Measurements from ENCODE around the gene STX16. TPM values are rescaled to one million over a fixed set of nuclear protein-coding genes. Genes with fewer than 3 reads are reported as not detected.

Gene STX16
- total RNA-seq, 1 experiment from 2014 or later: 97.0 TPM

GRCh38 chr20:58703765-58704371, 52.8 kb downstream of the STX16 start:
- ChIA-PET POLR2A (no interaction called here), CTCF (interaction anchor here (0.6 kb wide), 2 partner anchors 81 to 519 kb away, joined by 3 read pairs; no protein-coding TSS in a partner anchor)
- Histone ChIP-seq H3K27me3 (replicated peaks; ENCODE audit: control insufficient read depth, insufficient read depth, low read length) (no peaks in the 10 kb centered on the region), H3K4me3 (ENCODE audit: low read depth, low read length) (no peak overlapping the region), H3K36me3 (ENCODE audit: control insufficient read depth, insufficient read depth, low read length) (no peaks in the 10 kb centered on the region), H3K4me1 (no peaks in the 10 kb centered on the region), H3K9me3 (no peaks in the 10 kb centered on the region)
- Mint-ChIP-seq H3K36me3 (ENCODE audit: insufficient read depth, unreplicated experiment) (peaks cover 10% of the 10 kb centered on the region), H3K4me3 (ENCODE audit: unreplicated experiment) (no peak overlapping the region), H3K27me3 (ENCODE audit: insufficient read depth, unreplicated experiment) (no peaks in the 10 kb centered on the region), H3K27ac (ENCODE audit: unreplicated experiment) (no peak overlapping the region), H3K9me3 (ENCODE audit: unreplicated experiment) (no peaks in the 10 kb centered on the region), H3K4me1 (ENCODE audit: low read depth, unreplicated experiment) (no peaks in the 10 kb centered on the region)
- no peak for TF ChIP-seq CTCF (IDR thresholded peaks at IDR 0.05; ENCODE audit: insufficient read depth in 1 of 2, low read depth in 1 of 2, low read length in 1 of 2, severe bottlenecking in 1 of 2, unreplicated experiment in 1 of 2)
- no peak for DNase-seq
- intact Hi-C loops (cut with micrococcal nuclease; ENCODE audit: unreplicated experiment): no loop called here
- no TSS peak for BruUV-seq (replicated peaks)

- Histone ChIP-seq H3K36me3 (ENCODE audit: control insufficient read depth, insufficient read depth, low read length) (no peaks in the 10 kb centered on the region), H3K4me3 (ENCODE audit: low read depth, low read length) (no peak overlapping the region), H3K4me1 (no peaks in the 10 kb centered on the region), H3K27me3 (replicated peaks; ENCODE audit: control insufficient read depth, insufficient read depth, low read length) (no peaks in the 10 kb centered on the region), H3K9me3 (no peaks in the 10 kb centered on the region)
- CTCF ChIA-PET: interaction anchor here (0.5 kb wide), 1 partner anchor 53 kb away, joined by 4 read pairs; no protein-coding TSS in a partner anchor
- no peak overlapping the region for H3K4me3 Mint-ChIP-seq (ENCODE audit: unreplicated experiment)
- TF ChIP-seq CTCF (IDR thresholded peaks at IDR 0.05; ENCODE audit: insufficient read depth in 1 of 2, low read depth in 1 of 2, low read length in 1 of 2, severe bottlenecking in 1 of 2, unreplicated experiment in 1 of 2): no peak
- intact Hi-C loops (cut with micrococcal nuclease; ENCODE audit: unreplicated experiment): no loop called here
- H3K9me3 Mint-ChIP-seq (ENCODE audit: unreplicated experiment): no peaks in the 10 kb centered on the region
- peaks cover 10% of the 10 kb centered on the region for H3K36me3 Mint-ChIP-seq (ENCODE audit: insufficient read depth, unreplicated experiment)
- no peak for DNase-seq
- H3K27ac Mint-ChIP-seq (ENCODE audit: unreplicated experiment): no peak overlapping the region
- POLR2A ChIA-PET: no interaction called here
- no peaks in the 10 kb centered on the region for H3K27me3 Mint-ChIP-seq (ENCODE audit: insufficient read depth, unreplicated experiment)
- no peaks in the 10 kb centered on the region for H3K4me1 Mint-ChIP-seq (ENCODE audit: low read depth, unreplicated experiment)
- BruUV-seq (replicated peaks): no TSS peak
Measured at GRCh38 chr20:58705208-58705926, 54.3 kb downstream of the STX16 start.

GRCh38 chr20:58706150-58706892, 55.2 kb downstream of the STX16 start:
- no peaks in the 10 kb centered on the region for H3K9me3 Mint-ChIP-seq (ENCODE audit: unreplicated experiment)
- no peak overlapping the region for H3K4me3 ChIP-seq (ENCODE audit: low read depth, low read length)
- no peaks in the 10 kb centered on the region for H3K27me3 ChIP-seq (replicated peaks; ENCODE audit: control insufficient read depth, insufficient read depth, low read length)
- no peak for DNase-seq
- intact Hi-C loops (cut with micrococcal nuclease; ENCODE audit: unreplicated experiment): no loop called here
- no peaks in the 10 kb centered on the region for H3K36me3 ChIP-seq (ENCODE audit: control insufficient read depth, insufficient read depth, low read length)
- no peak overlapping the region for H3K27ac Mint-ChIP-seq (ENCODE audit: unreplicated experiment)
- H3K4me1 Mint-ChIP-seq (ENCODE audit: low read depth, unreplicated experiment): no peaks in the 10 kb centered on the region
- POLR2A ChIA-PET: no interaction called here
- TF ChIP-seq CTCF (IDR thresholded peaks at IDR 0.05; ENCODE audit: insufficient read depth in 1 of 2, low read depth in 1 of 2, low read length in 1 of 2, severe bottlenecking in 1 of 2, unreplicated experiment in 1 of 2): no peak
- no peaks in the 10 kb centered on the region for H3K9me3 ChIP-seq
- no peaks in the 10 kb centered on the region for H3K4me1 ChIP-seq
- BruUV-seq (replicated peaks): no TSS peak
- no peak overlapping the region for H3K4me3 Mint-ChIP-seq (ENCODE audit: unreplicated experiment)
- CTCF ChIA-PET: interaction anchor here (0.9 kb wide), 1 partner anchor 13 kb away, joined by 3 read pairs; no protein-coding TSS in a partner anchor
- H3K36me3 Mint-ChIP-seq (ENCODE audit: insufficient read depth, unreplicated experiment): peaks cover 10% of the 10 kb centered on the region
- H3K27me3 Mint-ChIP-seq (ENCODE audit: insufficient read depth, unreplicated experiment): no peaks in the 10 kb centered on the region
